HepG2 (cell line): ENCODE data around the gene CAPN9. TPM values are rescaled to one million over a fixed set of nuclear protein-coding genes. Genes with fewer than 3 reads are reported as not detected.

Source experiments
- IRF2 ChIP-seq: IDR thresholded peaks from 2 replicates; pipeline ENCODE4 v1.6.1; 2018; ENCODE audit warnings: missing genetic modification reagents, missing compliant biosample characterization
- KAT7 ChIP-seq: IDR thresholded peaks from 2 replicates; pipeline ENCODE4 v1.6.1; 2018; ENCODE audit warnings: borderline replicate concordance, missing compliant biosample characterization
- KDM3A ChIP-seq: IDR thresholded peaks from 2 replicates; pipeline ENCODE4 v1.6.1; 2018; ENCODE audit warnings: low read depth, missing compliant biosample characterization
- PTBP1 ChIP-seq: fragments of 200-400 bp; formaldehyde crosslinking; IDR thresholded peaks from 2 replicates; pipeline ENCODE4 v1.6.1; 2018; ENCODE audit warnings: low read length, low read depth; ENCODE audit not compliant: poor library complexity, severe bottlenecking
- SRF ChIP-seq: IDR thresholded peaks from 2 replicates; pipeline ENCODE4 v1.6.1; 2011; ENCODE audit warnings: mild to moderate bottlenecking, low read depth, low read length, moderate library complexity
- TAF15 ChIP-seq: fragments of 200-400 bp; formaldehyde crosslinking; IDR thresholded peaks from one replicate; pipeline ENCODE4 v1.6.1; 2018; ENCODE audit warnings: mild to moderate bottlenecking, low read depth, low read length; ENCODE audit not compliant: poor library complexity, severe bottlenecking
- TCF7 ChIP-seq: sonication (generic); IDR thresholded peaks from 2 replicates; pipeline ENCODE4 v1.6.1; 2016; ENCODE audit warnings: antibody characterized with exemption, low read depth
- TEAD3 ChIP-seq: optimal IDR thresholded peaks from 2 replicates; pipeline ENCODE3; 2016; ENCODE audit warnings: borderline replicate concordance
- YEATS2 ChIP-seq: sonication (generic); formaldehyde crosslinking; IDR thresholded peaks from 2 replicates; pipeline ENCODE4 v1.4.0; 2020; ENCODE audit warnings: missing genetic modification reagents, borderline replicate concordance
- ZNF253 ChIP-seq: sonication (generic); formaldehyde crosslinking; IDR thresholded peaks from 2 replicates; pipeline ENCODE4 v1.8.0; 2022; ENCODE audit warnings: mild to moderate bottlenecking, missing genetic modification reagents, borderline replicate concordance
- ZNF33B ChIP-seq: sonication (generic); formaldehyde crosslinking; IDR thresholded peaks from 2 replicates; pipeline ENCODE4 v1.5.1; 2020; ENCODE audit warnings: mild to moderate bottlenecking, missing genetic modification reagents
- ZNF460 ChIP-seq: sonication (generic); formaldehyde crosslinking; IDR thresholded peaks from 2 replicates; pipeline ENCODE4 v1.5.1; 2020; ENCODE audit warnings: missing genetic modification reagents, mild to moderate bottlenecking, borderline replicate concordance
- ZNF605 ChIP-seq: sonication (generic); formaldehyde crosslinking; IDR thresholded peaks from 2 replicates; pipeline ENCODE4 v1.8.0; 2022; ENCODE audit warnings: mild to moderate bottlenecking, missing genetic modification reagents
- ZNF703 ChIP-seq: sonication (generic); formaldehyde crosslinking; IDR thresholded peaks from 2 replicates; pipeline ENCODE4 v1.5.1; 2020; ENCODE audit warnings: missing genetic modification reagents, mild to moderate bottlenecking, moderate library complexity, borderline replicate concordance
- ZNF720 ChIP-seq: sonication (generic); formaldehyde crosslinking; IDR thresholded peaks from 2 replicates; pipeline ENCODE4 v1.4.0; 2020; ENCODE audit warnings: missing genetic modification reagents
- polyA plus RNA-seq, 8 experiments: library from polyadenylated mRNA; depleted of rRNA in 3 of 8; stranded (reverse) in 7 of 8; unstranded in 1 of 8; fragments of >200 nt; fragmentation: Illumina TruSeq in 4 of 8; extraction: Trizol in 4 of 8; gene quantifications; 2 replicates each; pipeline versions ENCODE4 v1.2.1 to v1.2.3, GENCODE V29; 2011 to 2016; ENCODE audit warnings: low read depth in 4 of 8, missing spikeins in 1 of 8, mixed read lengths in 1 of 8; ENCODE audit not compliant: insufficient read depth in 1 of 8
- total RNA-seq, 5 experiments: library from RNA; depleted of rRNA; stranded (reverse); fragments of >200 nt; fragmentation: Illumina TruSeq; extraction: Trizol; gene quantifications; 2 replicates each; pipeline ENCODE4 v1.2.3, GENCODE V29; 2016; ENCODE audit warnings: low read depth in 1 of 5
- TF ChIP-seq, protein P1 (sequence below): IDR thresholded peaks from 2 replicates; pipeline ENCODE4 v1.6.1; 2016; ENCODE audit warnings: mild to moderate bottlenecking
- TF ChIP-seq, protein P2 (sequence below): sonication (generic); formaldehyde crosslinking; IDR thresholded peaks from 2 replicates; pipeline ENCODE4 v1.9.0; 2021; ENCODE audit warnings: missing genetic modification reagents, mild to moderate bottlenecking, borderline replicate concordance
- TF ChIP-seq, protein P3 (sequence below): IDR thresholded peaks from 2 replicates; pipeline ENCODE4 v1.6.1; 2016; ENCODE audit warnings: missing compliant biosample characterization, missing genetic modification reagents, borderline replicate concordance
- TF ChIP-seq, protein P4 (sequence below): IDR thresholded peaks from 2 replicates; pipeline ENCODE4 v1.6.1; 2018; ENCODE audit warnings: missing genetic modification reagents, mild to moderate bottlenecking, missing compliant biosample characterization
- TF ChIP-seq, protein P5 (sequence below): sonication (generic); formaldehyde crosslinking; IDR thresholded peaks from 2 replicates; pipeline ENCODE4 v1.8.0; 2022; ENCODE audit warnings: missing genetic modification reagents, low read depth, mild to moderate bottlenecking, borderline replicate concordance
- TF ChIP-seq, protein P6 (sequence below): sonication (generic); formaldehyde crosslinking; IDR thresholded peaks from 2 replicates; pipeline ENCODE4 v1.8.0; 2022; ENCODE audit warnings: low read depth, missing genetic modification reagents

CAPN9 gene
- total and polyA plus RNA-seq, 2 of the 13 experiments (the other 11 are each of a cell fraction or from before 2014, with no cell fraction given), result 0.04 to 0.31 TPM

DNA sequence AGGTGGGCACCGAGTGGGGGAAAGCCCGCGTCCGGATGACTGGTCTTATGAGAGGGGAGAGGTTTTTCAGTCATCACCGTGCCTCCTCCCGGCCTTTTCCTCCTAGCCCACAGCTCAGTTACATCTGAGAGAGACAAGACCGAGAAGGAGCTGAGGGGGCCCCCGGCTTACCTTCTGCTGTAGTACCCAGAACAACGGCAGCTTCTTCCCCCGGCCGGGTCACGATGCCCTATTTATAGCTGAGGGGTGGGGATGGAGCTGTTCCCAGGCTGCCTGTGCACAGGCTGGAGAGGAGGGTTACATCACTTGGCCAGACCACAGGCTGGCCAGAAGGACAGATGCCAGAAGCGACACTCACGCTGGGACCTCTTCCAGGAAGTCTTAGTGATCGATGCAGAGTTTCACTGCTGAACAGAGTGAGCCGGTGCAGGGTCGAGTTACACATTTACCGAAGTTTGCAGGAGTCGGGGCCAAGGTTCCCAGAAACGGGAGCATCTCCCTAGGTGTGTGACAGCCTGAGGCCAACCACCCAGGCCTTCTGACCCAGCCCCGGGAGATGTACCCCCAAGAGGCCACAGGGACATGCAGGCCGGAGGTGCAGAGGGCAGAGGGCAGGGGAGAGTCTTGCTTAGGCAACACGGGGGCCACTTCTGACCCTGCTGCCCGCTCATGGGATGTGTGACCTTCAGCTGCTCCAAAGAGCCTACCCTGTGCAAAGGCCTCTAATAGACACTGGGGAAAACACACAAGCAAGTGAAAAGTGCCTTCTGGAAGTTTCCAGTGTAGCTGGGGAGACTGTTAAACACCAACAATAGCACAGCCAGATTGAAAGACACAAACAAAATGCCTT is 33.0 kb upstream of the CAPN9 start, which contains the start of gene AGT (continued):
- TF ChIP-seq, protein P1, sequence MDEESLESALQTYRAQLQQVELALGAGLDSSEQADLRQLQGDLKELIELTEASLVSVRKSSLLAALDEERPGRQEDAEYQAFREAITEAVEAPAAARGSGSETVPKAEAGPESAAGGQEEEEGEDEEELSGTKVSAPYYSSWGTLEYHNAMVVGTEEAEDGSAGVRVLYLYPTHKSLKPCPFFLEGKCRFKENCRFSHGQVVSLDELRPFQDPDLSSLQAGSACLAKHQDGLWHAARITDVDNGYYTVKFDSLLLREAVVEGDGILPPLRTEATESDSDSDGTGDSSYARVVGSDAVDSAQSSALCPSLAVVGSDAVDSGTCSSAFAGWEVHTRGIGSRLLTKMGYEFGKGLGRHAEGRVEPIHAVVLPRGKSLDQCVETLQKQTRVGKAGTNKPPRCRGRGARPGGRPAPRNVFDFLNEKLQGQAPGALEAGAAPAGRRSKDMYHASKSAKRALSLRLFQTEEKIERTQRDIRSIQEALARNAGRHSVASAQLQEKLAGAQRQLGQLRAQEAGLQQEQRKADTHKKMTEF (CRISPR knock-in tag), result peak; percentile 98
- TF ChIP-seq PTBP1 (no peak), KAT7 (CRISPR knock-in tag) (peak; percentile 41; the same call in 1 of the 2 replicates), ZNF605 (CRISPR knock-in tag) (peak; percentile 75; the same call in 1 of the 2 replicates), YEATS2 (peak; percentile 67), ZNF720 (no peak), ZNF33B (CRISPR knock-in tag) (0 out of 2 replicates have a peak, but pooled peaks have one; percentile 22), TAF15 (no peak), KDM3A (CRISPR knock-in tag) (peak; percentile 90; the same call in 1 of the 2 replicates), IRF2 (CRISPR knock-in tag) (peak; percentile 85; the same call in 1 of the 2 replicates), SRF (no peak), TEAD3 (CRISPR knock-in tag) (peak; percentile 79), ZNF253 (peak; percentile 52; the same call in 1 of the 2 replicates), ZNF460 (CRISPR knock-in tag) (peak; percentile 64; the same call in 1 of the 2 replicates), ZNF703 (CRISPR knock-in tag) (peak; percentile 83; the same call in 1 of the 2 replicates), TCF7 (peak; percentile 83)
- TF ChIP-seq, protein P2, sequence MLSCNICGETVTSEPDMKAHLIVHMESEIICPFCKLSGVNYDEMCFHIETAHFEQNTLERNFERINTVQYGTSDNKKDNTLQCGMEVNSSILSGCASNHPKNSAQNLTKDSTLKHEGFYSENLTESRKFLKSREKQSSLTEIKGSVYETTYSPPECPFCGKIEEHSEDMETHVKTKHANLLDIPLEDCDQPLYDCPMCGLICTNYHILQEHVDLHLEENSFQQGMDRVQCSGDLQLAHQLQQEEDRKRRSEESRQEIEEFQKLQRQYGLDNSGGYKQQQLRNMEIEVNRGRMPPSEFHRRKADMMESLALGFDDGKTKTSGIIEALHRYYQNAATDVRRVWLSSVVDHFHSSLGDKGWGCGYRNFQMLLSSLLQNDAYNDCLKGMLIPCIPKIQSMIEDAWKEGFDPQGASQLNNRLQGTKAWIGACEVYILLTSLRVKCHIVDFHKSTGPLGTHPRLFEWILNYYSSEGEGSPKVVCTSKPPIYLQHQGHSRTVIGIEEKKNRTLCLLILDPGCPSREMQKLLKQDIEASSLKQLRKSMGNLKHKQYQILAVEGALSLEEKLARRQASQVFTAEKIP (CRISPR knock-in tag), result no peak
- TF ChIP-seq, protein P3, sequence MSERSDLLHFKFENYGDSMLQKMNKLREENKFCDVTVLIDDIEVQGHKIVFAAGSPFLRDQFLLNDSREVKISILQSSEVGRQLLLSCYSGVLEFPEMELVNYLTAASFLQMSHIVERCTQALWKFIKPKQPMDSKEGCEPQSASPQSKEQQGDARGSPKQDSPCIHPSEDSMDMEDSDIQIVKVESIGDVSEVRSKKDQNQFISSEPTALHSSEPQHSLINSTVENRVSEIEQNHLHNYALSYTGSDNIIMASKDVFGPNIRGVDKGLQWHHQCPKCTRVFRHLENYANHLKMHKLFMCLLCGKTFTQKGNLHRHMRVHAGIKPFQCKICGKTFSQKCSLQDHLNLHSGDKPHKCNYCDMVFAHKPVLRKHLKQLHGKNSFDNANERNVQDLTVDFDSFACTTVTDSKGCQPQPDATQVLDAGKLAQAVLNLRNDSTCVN (CRISPR knock-in tag), result no peak; the same call in 1 of the 2 replicates
- TF ChIP-seq, protein P4, sequence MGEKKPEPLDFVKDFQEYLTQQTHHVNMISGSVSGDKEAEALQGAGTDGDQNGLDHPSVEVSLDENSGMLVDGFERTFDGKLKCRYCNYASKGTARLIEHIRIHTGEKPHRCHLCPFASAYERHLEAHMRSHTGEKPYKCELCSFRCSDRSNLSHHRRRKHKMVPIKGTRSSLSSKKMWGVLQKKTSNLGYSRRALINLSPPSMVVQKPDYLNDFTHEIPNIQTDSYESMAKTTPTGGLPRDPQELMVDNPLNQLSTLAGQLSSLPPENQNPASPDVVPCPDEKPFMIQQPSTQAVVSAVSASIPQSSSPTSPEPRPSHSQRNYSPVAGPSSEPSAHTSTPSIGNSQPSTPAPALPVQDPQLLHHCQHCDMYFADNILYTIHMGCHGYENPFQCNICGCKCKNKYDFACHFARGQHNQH (CRISPR knock-in tag), result peak; percentile 91
- TF ChIP-seq, protein P5, sequence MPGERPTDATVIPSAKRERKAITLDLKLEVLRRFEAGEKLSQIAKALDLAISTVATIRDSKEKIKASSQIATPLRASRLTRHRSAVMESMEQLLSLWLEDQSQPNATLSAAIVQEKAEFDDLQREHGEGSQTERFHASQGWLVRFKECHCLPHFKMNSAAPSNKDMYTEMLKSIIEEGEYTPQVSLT, result peak; percentile 80; the same call in 1 of the 2 replicates
- TF ChIP-seq, protein P6, sequence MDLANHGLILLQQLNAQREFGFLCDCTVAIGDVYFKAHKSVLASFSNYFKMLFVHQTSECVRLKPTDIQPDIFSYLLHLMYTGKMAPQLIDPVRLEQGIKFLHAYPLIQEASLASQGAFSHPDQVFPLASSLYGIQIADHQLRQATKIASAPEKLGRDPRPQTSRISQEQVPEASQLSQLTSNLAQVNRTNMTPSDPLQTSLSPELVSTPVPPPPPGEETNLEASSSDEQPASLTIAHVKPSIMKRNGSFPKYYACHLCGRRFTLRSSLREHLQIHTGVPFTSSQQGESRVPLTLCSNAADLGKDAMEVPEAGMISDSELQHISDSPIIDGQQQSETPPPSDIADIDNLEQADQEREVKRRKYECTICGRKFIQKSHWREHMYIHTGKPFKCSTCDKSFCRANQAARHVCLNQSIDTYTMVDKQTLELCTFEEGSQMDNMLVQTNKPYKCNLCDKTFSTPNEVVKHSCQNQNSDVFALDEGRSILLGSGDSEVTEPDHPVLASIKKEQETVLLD, result no peak
